Skeletal muscle satellite cell (primary cell): ENCODE data around the gene GPX3. TPM values are rescaled to one million over a fixed set of nuclear protein-coding genes. Genes with fewer than 3 reads are reported as not detected.

Experiments used
- H3K27me3 ChIP-seq: 2 replicates; pipeline ENCODE4 v1.7.0; 2013; ENCODE audit warnings: low read length; ENCODE audit not compliant: control insufficient read depth, insufficient read depth
- H3K36me3 ChIP-seq: 2 replicates; pipeline ENCODE4 v1.7.0; 2013; ENCODE audit warnings: mild to moderate bottlenecking, control low read depth, low read length; ENCODE audit not compliant: insufficient read depth
- H3K4me1 ChIP-seq: 2 replicates; pipeline ENCODE4 v1.7.0; 2013; ENCODE audit warnings: low read length; ENCODE audit not compliant: control insufficient read depth, insufficient read depth
- H3K4me2 ChIP-seq: 2 replicates; pipeline ENCODE4 v1.7.0; 2013; ENCODE audit warnings: mild to moderate bottlenecking, low read length
- H3K4me3 ChIP-seq: 2 replicates; pipeline ENCODE4 v1.7.0; 2013; ENCODE audit warnings: low read length
- H3K9ac ChIP-seq: 2 replicates; pipeline ENCODE4 v1.7.0; 2013; ENCODE audit warnings: mild to moderate bottlenecking, low read depth, low read length, moderate library complexity
- H3K9me3 ChIP-seq: replicated peaks from 2 replicates; pipeline ENCODE4 v1.7.0; 2013; ENCODE audit warnings: mild to moderate bottlenecking, control low read depth, low read length
- total RNA-seq: library from RNA; depleted of rRNA; stranded (reverse); fragments of >200 nt; gene quantifications from 2 replicates; pipeline ENCODE4 v1.2.3, GENCODE V29; 2012; rRNA removed

Gene GPX3, protein sequence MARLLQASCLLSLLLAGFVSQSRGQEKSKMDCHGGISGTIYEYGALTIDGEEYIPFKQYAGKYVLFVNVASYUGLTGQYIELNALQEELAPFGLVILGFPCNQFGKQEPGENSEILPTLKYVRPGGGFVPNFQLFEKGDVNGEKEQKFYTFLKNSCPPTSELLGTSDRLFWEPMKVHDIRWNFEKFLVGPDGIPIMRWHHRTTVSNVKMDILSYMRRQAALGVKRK
- 4.3 and 15.7 TPM in 2 replicates for total RNA-seq

GRCh38 chr5:151020304-151021110 is at the start of gene GPX3:
TSS of gene GPX3 (plus strand) at chr5:151020591. CDS start at chr5:151020655, 64 bp downstream.
- Histone ChIP-seq H3K4me3 (peak within 1 kb of the TSS; percentile 70), H3K9me3 (no peaks in the 10 kb centered on the region), H3K36me3 (no peaks in the 10 kb centered on the region), H3K4me2 (peak within 1 kb of the TSS; percentile 92), H3K27me3 (no peaks in the 10 kb centered on the region), H3K9ac (peak within 1 kb of the TSS; percentile 28), H3K4me1 (peaks cover 35% of the 10 kb centered on the region)

- Histone ChIP-seq H3K4me2 (no peak overlapping the region), H3K9me3 (peaks cover 10% of the 10 kb centered on the region), H3K27me3 (no peaks in the 10 kb centered on the region), H3K4me1 (no peaks in the 10 kb centered on the region), H3K9ac (no peak overlapping the region), H3K4me3 (no peak overlapping the region), H3K36me3 (no peaks in the 10 kb centered on the region)
These were observed 41.8 kb upstream of the GPX3 start for GRCh38 chr5:150978590-150978989.

- H3K4me3 ChIP-seq = no peak overlapping the region
- H3K9me3 ChIP-seq = no peaks in the 10 kb centered on the region
These were observed 32.6 kb upstream of the GPX3 start for GRCh38 chr5:150987746-150988145.

DNA sequence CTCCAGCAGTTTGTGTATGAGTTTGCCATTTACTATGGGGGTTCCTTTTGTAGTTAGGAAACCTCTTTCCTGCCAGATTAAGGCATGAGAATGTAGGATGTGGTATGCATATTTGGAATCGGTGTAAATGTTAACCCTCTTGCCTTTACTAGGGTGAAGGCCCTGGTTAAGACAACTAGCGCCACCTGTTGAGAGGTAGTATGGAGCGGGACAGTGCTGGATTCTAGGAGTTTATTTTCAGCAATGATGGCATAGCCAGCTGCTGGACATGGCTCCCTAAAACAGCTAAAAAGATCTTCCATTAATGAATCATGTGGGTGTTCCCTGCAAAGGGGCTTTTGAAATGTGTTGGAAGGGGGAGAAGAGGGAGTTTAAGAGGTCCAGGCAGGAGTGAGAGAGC is 30.7 kb upstream of the GPX3 start:
- Histone ChIP-seq H3K4me3 (no peak overlapping the region), H3K9ac (no peak overlapping the region), H3K4me2 (no peak overlapping the region), H3K36me3 (no peaks in the 10 kb centered on the region), H3K9me3 (no peaks in the 10 kb centered on the region), H3K27me3 (peaks cover 7% of the 10 kb centered on the region), H3K4me1 (no peaks in the 10 kb centered on the region)

More at GRCh38 chr5:150987746-150988145, 32.6 kb upstream of the GPX3 start:
- peaks cover 7% of the 10 kb centered on the region for H3K27me3 ChIP-seq
- no peaks in the 10 kb centered on the region for H3K4me1 ChIP-seq
- no peaks in the 10 kb centered on the region for H3K36me3 ChIP-seq
- H3K9ac ChIP-seq = no peak overlapping the region
- H3K4me2 ChIP-seq = no peak overlapping the region

DNA sequence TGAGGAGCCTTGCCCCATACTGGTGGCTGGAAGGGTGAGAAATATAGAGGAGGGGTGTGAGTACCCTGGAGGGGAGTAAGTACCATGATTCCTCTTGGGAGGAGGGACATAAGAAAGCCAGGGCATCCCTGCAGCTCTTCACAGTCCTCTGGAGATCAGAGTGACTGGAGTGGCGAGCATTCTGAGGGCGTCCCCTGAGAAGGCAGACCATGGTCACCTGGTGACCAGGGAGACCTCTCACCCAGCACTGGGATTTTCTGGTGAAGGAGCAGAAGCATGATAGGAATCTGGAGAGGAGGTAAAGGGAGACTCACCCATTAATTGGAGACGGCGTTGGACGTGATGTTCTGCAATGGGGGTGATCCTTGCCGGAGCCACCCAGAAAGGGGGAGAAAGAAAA is 27.7 kb upstream of the GPX3 start:
- no peaks in the 10 kb centered on the region for H3K4me1 ChIP-seq
- no peak overlapping the region for H3K4me3 ChIP-seq
- no peak overlapping the region for H3K4me2 ChIP-seq
- H3K36me3 ChIP-seq = no peaks in the 10 kb centered on the region
- H3K9ac ChIP-seq = no peak overlapping the region
- H3K9me3 ChIP-seq = no peaks in the 10 kb centered on the region
- H3K27me3 ChIP-seq = no peaks in the 10 kb centered on the region

DNA sequence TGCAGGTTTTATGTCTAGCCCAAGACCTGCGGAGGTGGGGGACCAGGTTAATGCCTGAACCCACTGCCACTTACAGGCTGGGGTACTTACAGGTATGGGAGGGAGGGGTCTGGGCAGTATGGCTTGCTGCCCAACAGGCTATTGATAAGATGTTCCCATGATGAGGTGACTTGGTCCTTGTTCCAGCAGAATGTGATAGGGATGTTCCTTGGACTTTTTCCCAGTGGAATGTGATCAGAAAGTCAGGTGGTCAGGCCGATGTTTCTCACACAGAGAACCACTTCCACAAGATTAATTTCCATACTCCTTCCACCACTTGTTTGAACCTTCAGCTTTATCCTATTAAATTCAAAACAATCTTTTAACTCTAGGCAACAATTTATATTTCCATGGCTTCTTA is 27.0 kb upstream of the GPX3 start:
- Histone ChIP-seq H3K4me1 (no peaks in the 10 kb centered on the region), H3K9ac (no peak overlapping the region), H3K4me2 (no peak overlapping the region), H3K4me3 (no peak overlapping the region), H3K27me3 (no peaks in the 10 kb centered on the region), H3K9me3 (no peaks in the 10 kb centered on the region), H3K36me3 (no peaks in the 10 kb centered on the region)

GRCh38 chr5:150993826-150994412 is 26.5 kb upstream of the GPX3 start:
- Histone ChIP-seq H3K4me2 (no peak overlapping the region), H3K4me1 (no peaks in the 10 kb centered on the region), H3K9me3 (no peaks in the 10 kb centered on the region), H3K36me3 (no peaks in the 10 kb centered on the region), H3K9ac (no peak overlapping the region), H3K27me3 (peaks cover 3% of the 10 kb centered on the region), H3K4me3 (no peak overlapping the region)

- H3K4me3 ChIP-seq = no peak overlapping the region
- no peaks in the 10 kb centered on the region for H3K9me3 ChIP-seq
- peaks cover 11% of the 10 kb centered on the region for H3K27me3 ChIP-seq
- no peaks in the 10 kb centered on the region for H3K36me3 ChIP-seq
- no peak overlapping the region for H3K9ac ChIP-seq
- H3K4me2 ChIP-seq = no peak overlapping the region
- no peaks in the 10 kb centered on the region for H3K4me1 ChIP-seq
These were observed 20.5 kb upstream of the GPX3 start for GRCh38 chr5:150999704-151000442.

GRCh38 chr5:151001436-151001835 is 19.0 kb upstream of the GPX3 start:
- Histone ChIP-seq H3K36me3 (no peaks in the 10 kb centered on the region), H3K4me1 (peaks cover 10% of the 10 kb centered on the region), H3K4me2 (no peak overlapping the region), H3K9ac (no peak overlapping the region), H3K9me3 (no peaks in the 10 kb centered on the region), H3K4me3 (no peak overlapping the region), H3K27me3 (peaks cover 11% of the 10 kb centered on the region)

DNA sequence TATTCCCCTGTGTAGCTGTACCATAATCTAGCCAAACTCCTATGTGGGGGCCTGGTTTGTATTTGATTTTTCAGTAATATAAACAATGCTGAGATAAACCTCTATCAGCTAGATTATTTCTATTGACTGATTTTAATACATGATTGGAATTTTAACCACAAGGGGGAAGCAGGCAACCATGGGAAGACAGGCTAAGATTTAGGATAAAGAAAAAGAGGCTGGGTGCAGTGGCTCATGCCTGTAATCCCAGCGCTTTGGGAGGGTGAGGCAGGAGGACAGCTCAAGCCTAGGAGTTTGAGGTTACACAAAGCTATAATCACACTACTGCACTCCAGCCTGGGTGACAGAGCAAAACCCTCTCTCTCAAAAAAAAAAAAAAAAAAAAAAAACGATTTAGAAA is 18.1 kb upstream of the GPX3 start:
- Histone ChIP-seq H3K27me3 (peaks cover 14% of the 10 kb centered on the region), H3K9me3 (no peaks in the 10 kb centered on the region), H3K9ac (no peak overlapping the region), H3K4me2 (no peak overlapping the region), H3K4me3 (no peak overlapping the region), H3K4me1 (peaks cover 16% of the 10 kb centered on the region), H3K36me3 (no peaks in the 10 kb centered on the region)
